ENCODE results near the gene CTIF.
A peak's percentile ranks its signal among the peaks of the same experiment; 100 is the strongest.

The CTIF gene

GRCh38 chr18:48790226-48790863, 251.5 kb downstream of the CTIF start:
- Mint-ChIP-seq H3K36me3 (no peaks in the 10 kb centered on the region), H3K27ac (peak overlapping the region; percentile 32), H3K9me3 (no peaks in the 10 kb centered on the region), H3K27me3 (no peaks in the 10 kb centered on the region), H3K4me3 (no peak overlapping the region), H3K4me1 (no peaks in the 10 kb centered on the region)

GRCh38 chr18:48790869-48791635, 252.2 kb downstream of the CTIF start:
- Mint-ChIP-seq H3K27me3 (no peaks in the 10 kb centered on the region), H3K27ac (peak overlapping the region; percentile 60), H3K36me3 (no peaks in the 10 kb centered on the region), H3K4me1 (no peaks in the 10 kb centered on the region), H3K4me3 (no peak overlapping the region), H3K9me3 (no peaks in the 10 kb centered on the region)

GRCh38 chr18:48791636-48792105, 252.8 kb downstream of the CTIF start:
- no peaks in the 10 kb centered on the region for H3K4me1 Mint-ChIP-seq
- no peaks in the 10 kb centered on the region for H3K27me3 Mint-ChIP-seq
- H3K4me3 Mint-ChIP-seq: no peak overlapping the region
- no peaks in the 10 kb centered on the region for H3K9me3 Mint-ChIP-seq
- H3K36me3 Mint-ChIP-seq: no peaks in the 10 kb centered on the region
- no peak overlapping the region for H3K27ac Mint-ChIP-seq

- H3K36me3 Mint-ChIP-seq: no peaks in the 10 kb centered on the region
- H3K4me3 Mint-ChIP-seq: no peak overlapping the region
- H3K9me3 Mint-ChIP-seq: no peaks in the 10 kb centered on the region
- H3K4me1 Mint-ChIP-seq: no peaks in the 10 kb centered on the region
- H3K27ac Mint-ChIP-seq: no peak overlapping the region
- no peaks in the 10 kb centered on the region for H3K27me3 Mint-ChIP-seq
Measured at GRCh38 chr18:48792141-48792540, 253.3 kb downstream of the CTIF start.

GRCh38 chr18:48792611-48793380, 254.0 kb downstream of the CTIF start:
- no peaks in the 10 kb centered on the region for H3K27me3 Mint-ChIP-seq
- H3K27ac Mint-ChIP-seq: no peak overlapping the region
- H3K4me1 Mint-ChIP-seq: no peaks in the 10 kb centered on the region
- H3K36me3 Mint-ChIP-seq: no peaks in the 10 kb centered on the region
- H3K9me3 Mint-ChIP-seq: no peaks in the 10 kb centered on the region
- no peak overlapping the region for H3K4me3 Mint-ChIP-seq

GRCh38 chr18:48794251-48794970, 255.6 kb downstream of the CTIF start:
- Mint-ChIP-seq H3K4me3 (no peak overlapping the region), H3K27me3 (no peaks in the 10 kb centered on the region), H3K27ac (no peak overlapping the region), H3K9me3 (no peaks in the 10 kb centered on the region), H3K36me3 (no peaks in the 10 kb centered on the region), H3K4me1 (no peaks in the 10 kb centered on the region)

- no peak overlapping the region for H3K27ac Mint-ChIP-seq
- peaks cover 7% of the 10 kb centered on the region for H3K4me1 Mint-ChIP-seq
- H3K9me3 Mint-ChIP-seq: no peaks in the 10 kb centered on the region
- H3K27me3 Mint-ChIP-seq: no peaks in the 10 kb centered on the region
- H3K4me3 Mint-ChIP-seq: no peak overlapping the region
- no peaks in the 10 kb centered on the region for H3K36me3 Mint-ChIP-seq
Measured at GRCh38 chr18:48795696-48796095, 256.9 kb downstream of the CTIF start.

- H3K27me3 Mint-ChIP-seq: no peaks in the 10 kb centered on the region
- H3K9me3 Mint-ChIP-seq: no peaks in the 10 kb centered on the region
- peaks cover 14% of the 10 kb centered on the region for H3K4me1 Mint-ChIP-seq
- no peak overlapping the region for H3K4me3 Mint-ChIP-seq
- no peaks in the 10 kb centered on the region for H3K36me3 Mint-ChIP-seq
- H3K27ac Mint-ChIP-seq: no peak overlapping the region
Measured at GRCh38 chr18:48796491-48797205, 257.8 kb downstream of the CTIF start.

- no peak overlapping the region for H3K27ac Mint-ChIP-seq
- H3K9me3 Mint-ChIP-seq: no peaks in the 10 kb centered on the region
- no peaks in the 10 kb centered on the region for H3K36me3 Mint-ChIP-seq
- H3K27me3 Mint-ChIP-seq: no peaks in the 10 kb centered on the region
- peaks cover 25% of the 10 kb centered on the region for H3K4me1 Mint-ChIP-seq
- no peak overlapping the region for H3K4me3 Mint-ChIP-seq
Measured at GRCh38 chr18:48797841-48798255, 259.0 kb downstream of the CTIF start.

- no peak overlapping the region for H3K4me3 Mint-ChIP-seq
- no peaks in the 10 kb centered on the region for H3K36me3 Mint-ChIP-seq
- H3K4me1 Mint-ChIP-seq: peaks cover 30% of the 10 kb centered on the region
- H3K27me3 Mint-ChIP-seq: no peaks in the 10 kb centered on the region
- no peaks in the 10 kb centered on the region for H3K9me3 Mint-ChIP-seq
- peak overlapping the region; percentile 35 for H3K27ac Mint-ChIP-seq
Measured at GRCh38 chr18:48798334-48799245, 259.8 kb downstream of the CTIF start.

- Mint-ChIP-seq H3K27ac (no peak overlapping the region), H3K4me3 (no peak overlapping the region), H3K9me3 (no peaks in the 10 kb centered on the region), H3K4me1 (peaks cover 33% of the 10 kb centered on the region), H3K36me3 (no peaks in the 10 kb centered on the region), H3K27me3 (no peaks in the 10 kb centered on the region)
Measured at GRCh38 chr18:48799724-48800315, 261.0 kb downstream of the CTIF start.

- no peaks in the 10 kb centered on the region for H3K9me3 Mint-ChIP-seq
- H3K4me1 Mint-ChIP-seq: peaks cover 38% of the 10 kb centered on the region
- H3K27ac Mint-ChIP-seq: peak overlapping the region; percentile 23
- no peaks in the 10 kb centered on the region for H3K27me3 Mint-ChIP-seq
- H3K36me3 Mint-ChIP-seq: no peaks in the 10 kb centered on the region
- no peak overlapping the region for H3K4me3 Mint-ChIP-seq
Measured at GRCh38 chr18:48800466-48800865, 261.6 kb downstream of the CTIF start.

GRCh38 chr18:48800876-48801727, 262.3 kb downstream of the CTIF start:
- Mint-ChIP-seq H3K36me3 (no peaks in the 10 kb centered on the region), H3K27ac (peak overlapping the region; percentile 23), H3K4me1 (peaks cover 45% of the 10 kb centered on the region), H3K4me3 (peak overlapping the region; percentile 20), H3K27me3 (no peaks in the 10 kb centered on the region), H3K9me3 (no peaks in the 10 kb centered on the region)

Measured in activated naive CD4-positive, alpha-beta T cell treated with anti-CD3 and anti-CD28 coated beads, Interleukin-2, amount 50 U/mL, for 24 hours (primary cell).